Nephron progenitor cell (in vitro differentiated cells): Measurements from ENCODE around the gene RHOU.

Experiments used
- DNase-seq: peaks from one replicate; pipeline ENCODE4 v3.0.0; 2021
- H3K27ac Mint-ChIP-seq: 2 replicates; pipeline ENCODE4 v1.8.0; 2021; ENCODE audit warnings: mild to moderate bottlenecking, moderate library complexity, mixed read lengths
- H3K27me3 Mint-ChIP-seq: 2 replicates; pipeline ENCODE4 v1.8.0; 2021; ENCODE audit warnings: mild to moderate bottlenecking, low read depth, mixed read lengths; ENCODE audit not compliant: poor library complexity
- H3K36me3 Mint-ChIP-seq: 2 replicates; pipeline ENCODE4 v1.8.0; 2021; ENCODE audit warnings: low read depth, mixed read lengths
- H3K4me1 Mint-ChIP-seq: 2 replicates; pipeline ENCODE4 v1.8.0; 2021; ENCODE audit warnings: mixed read lengths
- H3K4me3 Mint-ChIP-seq: 2 replicates; pipeline ENCODE4 v1.8.0; 2021; ENCODE audit warnings: mild to moderate bottlenecking, moderate library complexity, mixed read lengths
- H3K9me3 Mint-ChIP-seq: 2 replicates; pipeline ENCODE4 v1.8.0; 2021; ENCODE audit warnings: mild to moderate bottlenecking, moderate library complexity, mixed read lengths
- TF ChIP-seq, protein P1 (sequence below): fragments of 200-600 bp; sonication (generic); IDR thresholded peaks from 2 replicates; pipeline ENCODE4 v1.5.0; 2021; ENCODE audit warnings: antibody characterized with exemption

The RHOU gene

DNA sequence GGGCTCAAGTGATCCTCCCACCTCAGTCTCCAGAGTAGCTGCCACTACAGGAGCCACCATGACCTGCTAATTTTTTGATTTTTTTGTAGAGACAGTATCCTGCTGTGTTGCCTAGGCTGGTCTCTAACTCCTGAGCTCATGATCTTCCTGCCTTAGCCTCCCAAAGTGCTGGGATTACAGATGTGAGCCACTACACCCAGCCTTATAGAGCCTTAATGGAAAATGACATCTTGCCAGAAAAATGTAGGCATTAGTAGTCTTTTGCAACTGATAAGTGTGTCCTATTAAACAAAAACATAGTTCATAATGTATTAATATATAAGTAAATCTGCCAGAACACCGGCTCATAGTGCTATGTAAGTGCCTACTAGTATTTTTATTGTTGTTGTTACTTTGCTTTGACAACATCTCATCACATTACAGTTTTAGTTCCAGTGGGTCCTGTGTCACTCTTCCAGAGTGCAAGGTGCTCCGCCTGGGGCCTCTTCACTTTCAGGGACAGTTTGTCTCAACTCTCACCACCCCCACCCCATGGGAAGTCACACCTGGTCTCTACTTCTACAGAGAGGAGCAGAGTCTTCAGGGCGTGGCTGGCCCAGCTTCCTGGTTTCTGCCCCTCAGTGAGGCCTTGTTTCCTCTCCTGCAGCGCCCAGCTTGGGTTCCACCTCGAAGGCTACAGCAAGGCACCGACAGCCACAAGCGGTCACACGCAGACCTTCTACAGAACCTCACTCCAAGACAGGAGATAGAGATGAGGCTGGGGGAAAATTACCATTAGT lies 30.1 kb downstream of the RHOU start:
- H3K4me1 Mint-ChIP-seq: peaks cover 32% of the 10 kb centered on the region
- peaks cover 9% of the 10 kb centered on the region for H3K27me3 Mint-ChIP-seq
- no peaks in the 10 kb centered on the region for H3K36me3 Mint-ChIP-seq
- H3K27ac Mint-ChIP-seq: no peak overlapping the region
- no peak for DNase-seq
- no peak overlapping the region for H3K4me3 Mint-ChIP-seq
- TF ChIP-seq, protein P1, sequence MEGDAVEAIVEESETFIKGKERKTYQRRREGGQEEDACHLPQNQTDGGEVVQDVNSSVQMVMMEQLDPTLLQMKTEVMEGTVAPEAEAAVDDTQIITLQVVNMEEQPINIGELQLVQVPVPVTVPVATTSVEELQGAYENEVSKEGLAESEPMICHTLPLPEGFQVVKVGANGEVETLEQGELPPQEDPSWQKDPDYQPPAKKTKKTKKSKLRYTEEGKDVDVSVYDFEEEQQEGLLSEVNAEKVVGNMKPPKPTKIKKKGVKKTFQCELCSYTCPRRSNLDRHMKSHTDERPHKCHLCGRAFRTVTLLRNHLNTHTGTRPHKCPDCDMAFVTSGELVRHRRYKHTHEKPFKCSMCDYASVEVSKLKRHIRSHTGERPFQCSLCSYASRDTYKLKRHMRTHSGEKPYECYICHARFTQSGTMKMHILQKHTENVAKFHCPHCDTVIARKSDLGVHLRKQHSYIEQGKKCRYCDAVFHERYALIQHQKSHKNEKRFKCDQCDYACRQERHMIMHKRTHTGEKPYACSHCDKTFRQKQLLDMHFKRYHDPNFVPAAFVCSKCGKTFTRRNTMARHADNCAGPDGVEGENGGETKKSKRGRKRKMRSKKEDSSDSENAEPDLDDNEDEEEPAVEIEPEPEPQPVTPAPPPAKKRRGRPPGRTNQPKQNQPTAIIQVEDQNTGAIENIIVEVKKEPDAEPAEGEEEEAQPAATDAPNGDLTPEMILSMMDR: no peak
- H3K9me3 Mint-ChIP-seq: no peaks in the 10 kb centered on the region

DNA sequence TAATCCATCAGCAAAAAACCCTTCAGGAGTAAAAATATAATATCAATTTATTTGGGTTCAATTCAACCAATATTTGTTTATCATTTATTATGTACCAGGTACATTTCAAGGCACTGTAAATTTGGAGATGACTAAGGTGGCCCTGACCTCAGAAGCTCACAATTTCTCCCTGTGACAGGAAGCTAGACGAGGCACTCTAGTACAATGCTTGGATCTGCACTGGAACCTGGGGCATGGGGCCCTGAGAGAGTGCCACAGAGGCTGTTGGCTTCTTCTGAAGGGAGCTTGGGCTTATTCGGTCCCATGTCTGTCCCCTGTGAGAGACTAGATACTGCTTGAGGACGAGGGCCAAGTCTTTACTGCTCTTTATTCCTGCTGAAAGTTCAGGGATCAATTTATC lies 31.5 kb downstream of the RHOU start:
- Mint-ChIP-seq H3K27ac (no peak overlapping the region), H3K4me3 (no peak overlapping the region), H3K36me3 (no peaks in the 10 kb centered on the region), H3K9me3 (no peaks in the 10 kb centered on the region), H3K4me1 (peaks cover 45% of the 10 kb centered on the region), H3K27me3 (peaks cover 9% of the 10 kb centered on the region)
- TF ChIP-seq, protein P1: no peak
- no peak for DNase-seq

DNA sequence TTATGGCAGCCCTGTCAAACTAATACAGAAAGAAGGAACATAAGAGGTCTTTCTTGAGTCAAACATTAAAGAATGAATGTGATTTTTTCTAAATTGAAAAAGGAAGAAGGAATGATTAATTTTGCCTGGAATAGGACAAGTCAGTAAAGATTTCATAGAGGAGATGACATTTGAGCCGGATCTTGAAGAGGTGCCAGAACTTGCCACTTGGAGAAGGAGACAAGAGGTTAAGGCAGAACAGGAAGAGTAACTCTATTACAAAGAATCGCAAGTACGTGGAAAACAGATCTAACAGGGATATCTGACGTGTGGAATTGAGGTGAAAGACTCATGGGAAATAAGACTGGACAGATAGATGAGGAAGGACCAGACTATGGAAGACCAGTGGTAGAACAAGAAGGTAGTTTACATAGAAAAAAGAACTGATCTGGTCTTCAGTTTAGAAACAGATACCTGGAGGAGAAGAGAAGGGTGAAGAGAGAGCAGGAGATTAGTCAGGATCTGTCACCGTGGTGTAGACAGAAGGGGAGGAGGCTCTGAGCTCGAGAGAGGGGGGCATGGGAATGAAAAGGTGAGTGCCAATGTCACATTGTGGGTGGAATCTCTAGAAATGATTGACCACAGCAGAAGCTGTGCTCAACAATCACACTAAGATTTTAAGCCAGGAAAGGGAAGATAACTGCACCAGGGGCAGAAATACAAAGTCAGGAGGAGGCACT lies 32.5 kb downstream of the RHOU start:
- Mint-ChIP-seq H3K36me3 (no peaks in the 10 kb centered on the region), H3K27ac (no peak overlapping the region), H3K4me3 (no peak overlapping the region), H3K27me3 (peaks cover 9% of the 10 kb centered on the region), H3K4me1 (peaks cover 52% of the 10 kb centered on the region), H3K9me3 (no peaks in the 10 kb centered on the region)
- DNase-seq: no peak
- TF ChIP-seq, protein P1: no peak

DNA sequence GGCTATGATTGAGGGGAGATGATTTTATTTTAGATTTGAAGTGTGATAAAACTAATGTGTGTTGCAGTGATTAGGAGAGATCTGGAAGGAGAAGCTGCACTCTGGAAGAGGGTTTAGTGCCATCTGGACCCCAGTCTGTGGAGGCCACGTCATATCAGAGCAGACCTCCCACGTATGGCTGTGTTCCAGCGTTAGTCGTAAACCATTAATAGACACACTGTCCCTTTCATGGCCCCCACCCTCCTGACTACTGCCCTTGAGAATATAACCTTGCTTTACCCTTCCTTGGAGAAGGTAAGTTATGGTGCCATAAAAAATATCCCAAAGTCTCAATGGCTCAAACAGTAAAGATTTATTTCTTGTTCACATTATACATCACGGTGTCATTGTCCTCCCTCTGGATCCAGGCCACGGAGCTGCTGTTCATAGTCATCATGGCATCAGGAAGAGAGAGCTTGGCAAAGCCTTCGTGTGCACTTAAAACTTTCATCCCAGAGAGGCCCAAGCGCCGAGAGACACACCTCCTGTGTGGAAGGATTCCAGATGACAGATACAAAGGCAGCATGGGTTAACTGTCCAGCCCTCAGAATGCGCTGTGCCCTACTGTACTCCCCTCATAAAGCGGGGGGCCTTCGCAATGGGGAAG lies 33.2 kb downstream of the RHOU start:
- H3K27ac Mint-ChIP-seq: no peak overlapping the region
- H3K36me3 Mint-ChIP-seq: no peaks in the 10 kb centered on the region
- TF ChIP-seq, protein P1: no peak
- no peaks in the 10 kb centered on the region for H3K9me3 Mint-ChIP-seq
- no peak overlapping the region for H3K4me3 Mint-ChIP-seq
- DNase-seq: no peak
- peaks cover 49% of the 10 kb centered on the region for H3K4me1 Mint-ChIP-seq
- H3K27me3 Mint-ChIP-seq: peaks cover 8% of the 10 kb centered on the region

DNA sequence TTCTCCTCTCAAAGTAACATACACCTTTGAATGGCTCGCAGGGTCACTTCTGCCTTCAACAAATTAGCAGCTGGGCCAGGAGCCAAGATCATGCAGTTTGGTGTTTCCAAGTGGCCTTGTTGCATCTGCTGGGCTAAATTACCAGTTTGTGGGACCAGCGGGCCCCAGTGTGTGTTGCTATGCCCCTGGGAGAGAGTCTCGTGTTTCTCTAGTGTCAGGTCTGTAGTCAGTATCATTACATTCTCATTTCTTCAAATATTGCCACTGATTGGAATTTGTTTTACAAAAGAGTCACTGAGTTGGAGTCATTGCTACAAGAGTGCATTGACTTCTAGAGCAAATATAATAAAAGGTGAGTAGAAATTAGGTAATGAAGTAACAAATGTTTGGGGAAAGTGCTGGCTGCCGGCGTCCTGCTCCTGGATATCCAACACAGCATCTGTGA lies 35.5 kb downstream of the RHOU start:
- H3K27ac Mint-ChIP-seq: no peak overlapping the region
- peaks cover 2% of the 10 kb centered on the region for H3K27me3 Mint-ChIP-seq
- no peaks in the 10 kb centered on the region for H3K36me3 Mint-ChIP-seq
- peaks cover 55% of the 10 kb centered on the region for H3K4me1 Mint-ChIP-seq
- no peak for DNase-seq
- H3K9me3 Mint-ChIP-seq: no peaks in the 10 kb centered on the region
- TF ChIP-seq, protein P1: no peak
- no peak overlapping the region for H3K4me3 Mint-ChIP-seq
